Cardiac fibroblast (primary cell): ENCODE measurements around the gene MANEAL.

Experiments used
- DNase-seq, 2 donors: peaks; one replicate each; pipeline versions ENCODE4 v3.0.0 to v3.0.0-alpha.2; 2010; ENCODE audit warnings: low read depth in 2 of 2
- H3K4me3 ChIP-seq, 2 donors: replicated peaks in 1 of 2; 1 replicate in 1 of 2; 2 replicates in 1 of 2; pipeline ENCODE4 v1.5.1; 2011; ENCODE audit warnings: low read depth in 2 of 2, low read length in 2 of 2, mild to moderate bottlenecking in 2 of 2, moderate library complexity in 1 of 2
- CTCF ChIP-seq: IDR thresholded peaks from one replicate; pipeline ENCODE4 v1.5.1; 2011; ENCODE audit warnings: low read depth, mild to moderate bottlenecking, low read length, inconsistent platforms

MANEAL gene

GRCh38 chr1:37782491-37782890 is 11.2 kb upstream of the MANEAL start:
- DNase-seq, result no peak
- no peak for TF ChIP-seq CTCF
- no peak overlapping the region for H3K4me3 ChIP-seq

- TF ChIP-seq CTCF, result no peak
- H3K4me3 ChIP-seq, result no peak overlapping the region
- no peak for DNase-seq
Measured at GRCh38 chr1:37792943-37793686, 532 bp upstream of the MANEAL start.

- no peak for TF ChIP-seq CTCF
- H3K4me3 ChIP-seq, result no peak overlapping the region
- DNase-seq, result no peak
Measured at GRCh38 chr1:37794372-37795339, 1.0 kb downstream of the MANEAL start.

- no peak for TF ChIP-seq CTCF
- DNase-seq, result peak; percentile 55 to 56
- no peak overlapping the region for H3K4me3 ChIP-seq
Measured at GRCh38 chr1:37795340-37796125, 1.9 kb downstream of the MANEAL start.

- TF ChIP-seq CTCF, result no peak
- peak; percentile 19 to 63 for DNase-seq
- no peak overlapping the region for H3K4me3 ChIP-seq
Measured at GRCh38 chr1:37797750-37798345, 4.2 kb downstream of the MANEAL start.

GRCh38 chr1:37802439-37802838 is 8.8 kb downstream of the MANEAL start:
- H3K4me3 ChIP-seq, result no peak overlapping the region
- TF ChIP-seq CTCF, result no peak
- DNase-seq, result no peak
